ENCODE results near the gene CDC14B. TPM values are rescaled to one million over a fixed set of nuclear protein-coding genes. Genes with fewer than 3 reads are reported as not detected.

Gene CDC14B
- total RNA-seq, 3 donors from 2014 or later: 14.2 to 21.2 (median 16.2) TPM

- Histone ChIP-seq H3K4me3 (no peak overlapping the region), H3K36me3 (ENCODE audit: low read depth) (no peaks in the 10 kb centered on the region), H3K9me3 (no peaks in the 10 kb centered on the region), H3K4me1 (ENCODE audit: low read depth) (peaks cover 3% of the 10 kb centered on the region)
- no peak for DNase-seq
- TF ChIP-seq, protein P1, sequence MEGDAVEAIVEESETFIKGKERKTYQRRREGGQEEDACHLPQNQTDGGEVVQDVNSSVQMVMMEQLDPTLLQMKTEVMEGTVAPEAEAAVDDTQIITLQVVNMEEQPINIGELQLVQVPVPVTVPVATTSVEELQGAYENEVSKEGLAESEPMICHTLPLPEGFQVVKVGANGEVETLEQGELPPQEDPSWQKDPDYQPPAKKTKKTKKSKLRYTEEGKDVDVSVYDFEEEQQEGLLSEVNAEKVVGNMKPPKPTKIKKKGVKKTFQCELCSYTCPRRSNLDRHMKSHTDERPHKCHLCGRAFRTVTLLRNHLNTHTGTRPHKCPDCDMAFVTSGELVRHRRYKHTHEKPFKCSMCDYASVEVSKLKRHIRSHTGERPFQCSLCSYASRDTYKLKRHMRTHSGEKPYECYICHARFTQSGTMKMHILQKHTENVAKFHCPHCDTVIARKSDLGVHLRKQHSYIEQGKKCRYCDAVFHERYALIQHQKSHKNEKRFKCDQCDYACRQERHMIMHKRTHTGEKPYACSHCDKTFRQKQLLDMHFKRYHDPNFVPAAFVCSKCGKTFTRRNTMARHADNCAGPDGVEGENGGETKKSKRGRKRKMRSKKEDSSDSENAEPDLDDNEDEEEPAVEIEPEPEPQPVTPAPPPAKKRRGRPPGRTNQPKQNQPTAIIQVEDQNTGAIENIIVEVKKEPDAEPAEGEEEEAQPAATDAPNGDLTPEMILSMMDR (IDR thresholded peaks at IDR 0.05): no peak
- no peak for ATAC-seq
- intact Hi-C loops (cut with DNase I, micrococcal nuclease): no loop called here
Observed at GRCh38 chr9:96513622-96514021, 106.0 kb downstream of the CDC14B start.

- TF ChIP-seq, protein P1 (IDR thresholded peaks at IDR 0.05): no peak
- intact Hi-C loops (cut with DNase I, micrococcal nuclease): no loop called here
- no peak overlapping the region for H3K4me3 ChIP-seq
- H3K9me3 ChIP-seq: no peaks in the 10 kb centered on the region
- no peak for DNase-seq
- peaks cover 3% of the 10 kb centered on the region for H3K4me1 ChIP-seq (ENCODE audit: low read depth)
- ATAC-seq: no peak
- no peaks in the 10 kb centered on the region for H3K36me3 ChIP-seq (ENCODE audit: low read depth)
Observed at GRCh38 chr9:96512240-96512639, 107.4 kb downstream of the CDC14B start.

DNA sequence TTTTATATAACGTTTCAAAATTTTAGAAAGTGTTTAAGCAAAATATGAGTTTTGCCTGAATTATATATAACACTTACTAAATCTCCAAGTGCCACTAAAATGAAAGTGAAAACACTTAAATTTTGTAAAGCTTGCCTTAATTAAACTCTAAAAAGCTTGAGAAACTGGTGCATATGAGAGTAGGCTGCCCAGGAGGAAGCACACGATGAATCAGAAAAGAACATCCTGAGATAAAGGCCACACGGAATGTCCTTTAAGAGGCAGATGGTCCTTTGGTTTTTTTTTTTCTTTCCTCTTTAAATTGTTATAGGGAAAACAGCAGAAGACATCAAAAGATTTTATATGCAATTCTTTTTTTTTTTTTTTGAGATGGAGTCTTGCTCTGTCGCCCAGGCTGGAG, 109.4 kb downstream of the CDC14B start:
- no peak overlapping the region for H3K4me3 ChIP-seq
- H3K36me3 ChIP-seq (ENCODE audit: low read depth): no peaks in the 10 kb centered on the region
- no peak for DNase-seq
- TF ChIP-seq, protein P1 (IDR thresholded peaks at IDR 0.05): no peak
- H3K4me1 ChIP-seq (ENCODE audit: low read depth): peaks cover 2% of the 10 kb centered on the region
- ATAC-seq: no peak
- no peaks in the 10 kb centered on the region for H3K9me3 ChIP-seq
- intact Hi-C loops (cut with DNase I, micrococcal nuclease): no loop called here

- H3K36me3 ChIP-seq (ENCODE audit: low read depth): no peaks in the 10 kb centered on the region
Observed at GRCh38 chr9:96509848-96510247, 109.8 kb downstream of the CDC14B start.

GRCh38 chr9:96509026-96509425, 110.6 kb downstream of the CDC14B start:
- no peak for DNase-seq
- Histone ChIP-seq H3K4me1 (ENCODE audit: low read depth) (no peaks in the 10 kb centered on the region), H3K36me3 (ENCODE audit: low read depth) (no peaks in the 10 kb centered on the region), H3K4me3 (no peak overlapping the region), H3K9me3 (no peaks in the 10 kb centered on the region)
- intact Hi-C loops (cut with DNase I, micrococcal nuclease): no loop called here
- no peak for ATAC-seq
- TF ChIP-seq, protein P1 (IDR thresholded peaks at IDR 0.05): no peak

More at GRCh38 chr9:96509848-96510247, 109.8 kb downstream of the CDC14B start:
- TF ChIP-seq, protein P1 (IDR thresholded peaks at IDR 0.05): no peak
- no peak for DNase-seq
- intact Hi-C loops (cut with DNase I, micrococcal nuclease): no loop called here
- Histone ChIP-seq H3K9me3 (no peaks in the 10 kb centered on the region), H3K4me1 (ENCODE audit: low read depth) (no peaks in the 10 kb centered on the region), H3K4me3 (no peak overlapping the region)
- no peak for ATAC-seq
